GM18505 (cell line): ENCODE results near the gene SEMG2.

Experiments used
- ATAC-seq: cut with Tn5 transposase; IDR thresholded peaks from one replicate; pipeline ENCODE4 v1.9.1; 2021; ENCODE audit not compliant: unreplicated experiment
- POLR2A ChIP-seq: IDR thresholded peaks from 4 replicates; pipeline ENCODE4 v1.6.1; 2011; ENCODE audit warnings: borderline replicate concordance; ENCODE audit not compliant: insufficient read depth, insufficient read length; ENCODE audit errors: extremely low read depth

The SEMG2 gene, protein sequence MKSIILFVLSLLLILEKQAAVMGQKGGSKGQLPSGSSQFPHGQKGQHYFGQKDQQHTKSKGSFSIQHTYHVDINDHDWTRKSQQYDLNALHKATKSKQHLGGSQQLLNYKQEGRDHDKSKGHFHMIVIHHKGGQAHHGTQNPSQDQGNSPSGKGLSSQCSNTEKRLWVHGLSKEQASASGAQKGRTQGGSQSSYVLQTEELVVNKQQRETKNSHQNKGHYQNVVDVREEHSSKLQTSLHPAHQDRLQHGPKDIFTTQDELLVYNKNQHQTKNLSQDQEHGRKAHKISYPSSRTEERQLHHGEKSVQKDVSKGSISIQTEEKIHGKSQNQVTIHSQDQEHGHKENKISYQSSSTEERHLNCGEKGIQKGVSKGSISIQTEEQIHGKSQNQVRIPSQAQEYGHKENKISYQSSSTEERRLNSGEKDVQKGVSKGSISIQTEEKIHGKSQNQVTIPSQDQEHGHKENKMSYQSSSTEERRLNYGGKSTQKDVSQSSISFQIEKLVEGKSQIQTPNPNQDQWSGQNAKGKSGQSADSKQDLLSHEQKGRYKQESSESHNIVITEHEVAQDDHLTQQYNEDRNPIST

DNA sequence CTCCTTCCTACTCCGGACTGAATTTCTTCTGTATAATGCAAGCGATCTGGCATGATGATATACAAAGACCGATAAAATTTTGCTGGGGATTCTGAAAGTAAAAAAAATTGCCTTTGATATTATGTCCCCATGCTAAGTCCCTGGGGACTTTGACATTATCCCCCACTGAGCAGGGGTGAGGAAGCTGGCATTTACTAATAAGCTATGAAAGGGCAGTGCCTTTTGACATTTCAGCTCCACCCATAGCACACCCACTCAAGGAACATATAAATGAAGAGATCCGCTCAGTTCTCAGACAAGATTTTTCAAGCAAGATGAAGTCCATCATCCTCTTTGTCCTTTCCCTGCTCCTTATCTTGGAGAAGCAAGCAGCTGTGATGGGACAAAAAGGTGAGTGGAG, at the start of gene SEMG2:
Gene SEMG2, plus strand, starts transcription at position 298 of the 400 bp plus-strand sequence. Its CDS starts 17 bp downstream, at position 315.
- no peak for ATAC-seq
- TF ChIP-seq POLR2A, result no peak

DNA sequence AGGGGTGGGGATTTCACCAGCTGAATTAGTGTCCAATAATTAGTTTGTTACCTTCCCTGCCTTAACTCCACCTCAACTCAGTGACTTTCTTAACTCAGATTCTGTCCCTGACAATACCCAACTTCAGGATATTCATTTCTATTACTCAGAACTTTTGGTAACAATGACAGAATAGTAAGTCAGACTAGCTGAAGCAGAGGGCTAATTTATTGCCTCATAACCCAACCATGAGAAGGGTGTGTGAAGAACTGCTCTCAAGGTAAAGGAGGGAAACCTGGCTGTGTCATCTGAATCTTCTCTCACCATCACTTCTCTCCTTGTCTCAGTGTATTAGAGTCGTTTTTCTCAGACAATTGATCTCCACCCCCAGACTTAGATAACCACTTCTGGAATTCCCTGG, 47.7 kb upstream of the SEMG2 start:
- no peak for TF ChIP-seq POLR2A
- no peak for ATAC-seq

DNA sequence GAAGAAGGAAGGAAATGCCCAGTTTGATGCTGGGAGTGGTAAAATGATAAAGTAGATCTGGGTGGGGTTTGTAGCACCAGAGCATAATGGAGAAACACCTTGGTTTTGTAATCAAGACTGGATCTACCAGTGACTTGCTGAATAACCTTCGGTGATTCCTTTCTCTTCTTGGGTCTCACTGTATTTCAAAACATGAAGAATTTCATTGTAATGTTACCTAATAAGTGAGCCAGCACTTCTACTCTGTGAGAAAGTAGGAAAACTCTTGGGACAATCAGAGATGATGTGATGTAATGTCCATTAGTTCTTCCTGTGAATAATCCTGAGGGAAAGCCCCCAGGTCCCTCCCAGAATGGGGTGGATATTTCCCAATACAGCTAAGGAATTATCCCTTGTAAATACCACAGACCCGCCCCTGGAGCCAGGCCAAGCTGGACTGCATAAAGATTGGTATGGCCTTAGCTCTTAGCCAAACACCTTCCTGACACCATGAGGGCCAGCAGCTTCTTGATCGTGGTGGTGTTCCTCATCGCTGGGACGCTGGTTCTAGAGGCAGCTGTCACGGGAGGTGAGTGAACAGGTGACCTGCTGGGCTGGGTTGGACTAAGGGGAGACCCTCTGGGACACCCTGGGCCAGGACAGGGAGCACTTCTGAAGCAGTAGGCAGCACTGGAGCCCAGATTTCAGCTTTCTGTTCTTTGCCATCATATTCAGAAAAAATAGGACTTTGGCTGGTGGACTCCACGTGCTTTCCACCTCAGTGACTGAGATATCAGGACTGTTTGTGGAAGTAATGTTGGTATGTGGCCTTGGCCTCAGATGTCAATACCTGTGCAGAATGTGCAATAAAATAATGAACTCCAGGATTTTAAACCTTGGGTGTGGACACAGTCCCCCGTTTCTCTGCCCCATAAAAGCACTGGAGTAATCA, 46.5 kb upstream of the SEMG2 start, which contains the start of gene PI3:
Gene PI3, plus strand, starts transcription at position 469 of the 931 bp plus-strand sequence. Its CDS starts 21 bp downstream, at position 490.
- no peak for ATAC-seq
- no peak for TF ChIP-seq POLR2A

DNA sequence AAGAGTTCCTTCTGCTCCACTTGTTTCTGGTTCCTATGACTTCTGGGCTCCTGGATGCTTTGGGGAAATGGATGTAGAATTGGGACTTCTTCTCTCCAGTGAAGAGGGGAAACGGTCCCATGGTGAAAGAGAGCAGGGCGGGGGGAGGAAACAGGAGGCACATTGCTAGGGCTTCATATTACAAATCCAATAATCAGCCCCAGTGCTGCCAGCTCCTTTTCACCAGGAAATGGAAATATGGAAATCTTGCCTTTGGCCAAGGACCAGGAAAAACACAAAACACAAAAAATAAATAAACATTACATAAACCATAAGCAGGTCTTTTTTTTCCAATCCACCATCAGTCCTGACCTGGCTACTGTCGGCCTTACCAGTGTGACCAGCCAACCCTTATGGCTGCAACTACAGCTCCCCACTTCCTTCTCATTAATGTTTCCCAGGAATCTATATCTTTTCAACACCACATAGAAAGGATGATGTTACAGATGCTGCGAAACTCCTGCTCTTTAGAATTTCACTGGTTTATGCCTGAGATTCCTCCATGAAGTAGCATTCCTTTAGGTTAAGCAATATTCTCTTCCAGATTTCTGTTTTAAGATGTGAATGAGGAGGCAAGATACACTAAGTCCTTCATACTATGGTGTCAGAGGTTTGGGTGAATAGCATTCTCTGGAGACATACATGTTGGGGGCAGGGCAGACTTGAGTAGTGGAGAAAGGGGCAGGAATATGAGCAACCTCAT, 44.5 kb upstream of the SEMG2 start:
- no peak for ATAC-seq
- TF ChIP-seq POLR2A, result no peak

DNA sequence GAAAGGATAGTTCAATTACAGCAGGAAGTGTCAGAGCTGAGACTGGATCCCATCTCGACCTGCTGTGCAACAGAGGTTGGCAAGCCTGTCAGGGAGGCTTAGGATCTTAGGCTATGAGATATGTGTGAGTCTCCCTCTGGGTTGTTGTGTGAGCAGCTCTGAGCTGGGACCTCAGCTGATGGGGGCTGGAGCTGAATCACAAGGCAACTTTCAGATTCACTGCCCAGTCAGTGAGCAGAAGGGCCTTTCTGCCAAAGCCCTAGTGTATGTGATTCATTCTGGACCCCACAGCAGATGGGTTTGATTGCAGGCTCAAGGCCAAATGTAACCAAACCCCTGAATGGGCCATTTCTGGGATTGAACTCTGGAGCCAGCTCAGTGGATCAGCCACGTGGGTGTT, 42.0 kb upstream of the SEMG2 start:
- no peak for ATAC-seq
- no peak for TF ChIP-seq POLR2A

DNA sequence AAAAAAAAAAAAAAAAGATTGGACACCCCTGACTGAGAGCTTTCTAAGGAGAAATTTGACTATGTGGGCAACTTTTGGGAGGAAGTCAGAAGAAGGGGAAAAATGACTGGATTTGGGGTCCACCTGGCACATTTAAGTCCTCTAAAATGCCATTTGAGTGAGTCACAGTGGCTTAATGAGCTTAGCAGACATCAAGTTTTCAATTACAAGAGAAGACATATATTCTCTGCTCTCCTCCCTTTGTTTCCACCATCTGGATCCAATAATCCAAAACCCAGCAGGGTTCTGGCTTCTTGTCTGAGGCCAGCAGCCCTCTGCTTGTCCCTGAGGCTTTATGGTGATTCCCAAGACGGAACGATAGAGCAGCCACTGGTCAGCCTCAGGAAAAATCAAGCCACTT, 39.5 kb upstream of the SEMG2 start:
- ATAC-seq, result no peak
- no peak for TF ChIP-seq POLR2A

DNA sequence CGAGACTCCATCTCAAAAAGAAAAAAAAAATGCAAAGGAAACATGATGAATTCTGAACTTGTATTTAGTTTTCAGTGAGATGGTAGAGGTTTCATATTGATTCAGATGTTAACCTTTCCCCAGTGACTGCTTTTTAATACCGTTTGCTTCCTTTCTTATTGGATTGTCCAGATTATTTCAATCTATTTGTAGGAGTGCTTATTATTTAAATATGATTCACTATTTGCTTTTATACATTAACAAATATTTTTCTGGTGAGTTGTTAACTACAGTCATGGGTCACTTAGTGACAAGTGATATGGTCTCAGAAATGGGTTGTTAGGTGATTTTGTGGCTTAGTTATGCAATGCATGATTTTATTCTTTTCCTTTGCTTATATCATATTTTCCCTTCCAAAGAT, 38.1 kb upstream of the SEMG2 start:
- no peak for ATAC-seq
- no peak for TF ChIP-seq POLR2A

DNA sequence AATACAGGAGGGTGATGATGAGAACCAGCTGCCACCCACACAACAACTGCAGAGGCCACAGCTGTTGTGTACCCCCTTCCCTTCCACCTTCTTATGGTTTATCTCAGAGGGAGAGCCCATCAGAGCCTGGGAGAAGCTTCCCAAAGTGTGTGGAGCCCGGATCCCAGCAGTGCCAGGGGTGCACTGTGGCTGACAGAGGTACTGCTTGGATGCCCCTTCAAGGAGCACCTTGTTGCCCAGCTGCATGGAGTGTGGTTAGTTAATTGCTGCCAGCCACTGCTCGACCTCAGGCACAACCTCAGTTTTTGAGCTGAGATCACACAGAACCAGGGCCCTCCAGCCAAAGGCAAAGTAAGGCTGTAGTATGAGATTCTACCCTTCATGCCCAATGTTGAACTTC, 33.5 kb upstream of the SEMG2 start:
- ATAC-seq, result no peak
- TF ChIP-seq POLR2A, result no peak

DNA sequence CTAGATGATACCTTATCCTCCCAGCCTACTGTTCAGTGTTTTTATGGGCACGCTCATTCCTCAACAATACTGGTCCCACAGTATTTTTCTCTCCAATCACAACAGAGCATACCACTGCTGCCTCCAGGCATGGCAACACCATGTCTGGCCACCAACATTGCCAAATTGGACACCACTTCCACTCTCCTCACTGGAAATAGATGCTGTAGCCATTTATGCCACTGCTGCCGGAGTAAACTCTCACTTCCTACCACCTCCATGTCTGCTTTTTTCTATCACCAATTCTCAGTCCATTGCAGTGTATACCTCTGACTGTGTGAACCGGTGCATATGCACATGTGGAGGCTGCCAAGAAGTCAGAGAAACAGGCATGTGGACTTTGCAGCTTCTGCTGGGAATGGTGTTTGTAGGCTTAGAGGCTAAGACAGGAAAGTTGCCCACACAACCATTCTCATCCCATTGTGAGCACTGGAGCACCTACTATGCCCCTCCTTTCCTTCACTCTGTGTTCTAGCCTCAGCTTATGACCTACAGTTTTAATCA, 32.0 kb upstream of the SEMG2 start:
- no peak for TF ChIP-seq POLR2A
- no peak for ATAC-seq

DNA sequence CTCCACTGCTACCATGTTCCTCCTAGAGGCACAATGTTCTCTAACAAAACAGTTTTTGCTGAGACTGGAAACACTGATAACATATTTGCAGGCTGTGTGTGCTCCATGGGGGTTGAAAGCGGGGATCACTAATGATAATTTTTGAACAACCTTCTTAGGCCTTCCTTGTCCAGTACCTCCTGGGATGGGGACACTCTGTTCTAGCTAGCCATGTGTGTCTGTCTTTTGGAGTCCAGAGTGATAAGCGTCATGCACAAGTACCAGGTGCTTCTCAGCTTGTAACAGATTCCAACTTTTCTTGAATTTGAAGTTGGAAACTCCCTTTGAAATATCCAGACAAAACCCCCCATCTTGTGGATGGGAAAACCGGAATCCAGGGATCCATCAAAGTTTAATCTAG, 31.3 kb upstream of the SEMG2 start:
- ATAC-seq, result no peak
- TF ChIP-seq POLR2A, result no peak

DNA sequence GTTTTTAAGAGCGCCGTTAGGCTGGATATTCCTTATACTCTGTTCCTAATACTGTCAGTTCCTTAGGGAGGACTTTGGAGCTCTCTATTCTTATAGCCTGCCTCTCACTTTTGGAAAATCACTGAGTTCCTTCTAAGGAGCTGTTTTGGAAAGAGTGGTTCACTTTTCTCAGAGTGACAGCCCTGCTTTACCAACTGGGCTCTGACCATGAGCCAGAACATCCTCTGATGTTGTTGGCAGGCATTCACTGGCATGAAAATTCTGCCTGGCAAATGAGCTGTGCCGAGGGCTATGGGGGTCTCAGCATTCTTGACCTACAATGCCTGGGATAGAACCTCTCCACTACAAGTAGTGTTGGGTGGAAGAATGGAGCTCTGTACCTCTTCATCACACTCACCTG, 29.2 kb upstream of the SEMG2 start:
- TF ChIP-seq POLR2A, result no peak
- no peak for ATAC-seq

DNA sequence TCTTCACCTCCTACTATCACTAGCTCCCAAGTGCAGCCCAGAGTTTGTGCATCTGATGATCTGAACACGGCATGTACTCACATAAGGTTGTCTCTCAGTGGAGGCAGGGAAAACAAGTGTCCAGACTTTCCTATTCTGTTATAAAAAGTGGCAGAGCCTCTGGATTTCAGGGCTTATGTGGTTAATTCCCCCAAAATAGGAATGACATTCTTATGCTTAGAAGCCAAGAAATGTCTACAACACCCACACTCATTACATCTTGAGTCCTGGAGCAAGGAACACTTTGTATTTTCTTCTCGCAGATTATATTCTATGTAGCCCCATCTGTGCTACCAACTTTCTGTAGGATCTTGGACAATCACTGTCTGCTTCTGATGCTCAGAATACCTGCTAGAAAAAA, 27.8 kb upstream of the SEMG2 start:
- ATAC-seq, result no peak
- no peak for TF ChIP-seq POLR2A

DNA sequence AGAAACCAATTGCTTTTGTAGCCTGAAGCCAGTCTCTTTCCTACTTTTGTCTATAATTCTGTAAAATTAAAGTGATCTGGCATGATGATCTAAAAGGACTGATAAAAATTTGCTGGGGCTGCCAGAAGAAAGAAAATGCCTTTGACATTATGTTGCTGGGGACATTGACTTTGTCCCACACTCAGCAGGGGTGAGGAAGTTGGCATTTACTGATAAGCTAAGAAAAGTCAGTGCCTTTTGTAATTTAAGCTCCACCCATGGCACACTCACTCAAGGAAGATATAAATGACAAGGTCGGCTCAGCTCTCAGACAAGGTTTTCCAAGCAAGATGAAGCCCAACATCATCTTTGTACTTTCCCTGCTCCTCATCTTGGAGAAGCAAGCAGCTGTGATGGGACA, 14.4 kb upstream of the SEMG2 start, which contains the start of gene SEMG1:
Gene SEMG1, plus strand, starts transcription at position 309 of the 400 bp plus-strand sequence. Its CDS starts 21 bp downstream, at position 330.
- TF ChIP-seq POLR2A, result no peak

DNA sequence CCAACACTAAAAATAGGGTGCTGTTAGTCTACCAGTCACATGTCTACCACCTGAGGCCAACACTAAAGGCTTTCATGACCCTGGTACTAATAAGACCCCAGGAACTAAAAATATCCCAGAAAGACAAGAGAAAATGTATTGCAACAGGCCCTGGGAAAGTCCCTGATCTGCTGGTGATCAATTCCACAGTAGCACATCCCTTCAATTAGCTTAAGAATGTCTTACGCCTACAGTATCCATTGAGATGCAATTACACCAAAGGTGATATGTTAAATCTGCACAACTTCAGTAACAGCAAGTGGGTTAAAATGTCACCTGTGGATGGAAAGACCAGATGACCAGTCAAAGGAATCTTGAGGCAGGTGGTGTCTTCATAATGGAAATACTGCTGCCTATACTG, 11.2 kb upstream of the SEMG2 start:
- ATAC-seq, result no peak
- no peak for TF ChIP-seq POLR2A

More for the DNA sequence above, 14.4 kb upstream of the SEMG2 start, which contains the start of gene SEMG1:
- no peak for ATAC-seq
